ENCODE measurements around the gene MDFIC2. TPM values are rescaled to one million over a fixed set of nuclear protein-coding genes. Genes with fewer than 3 reads are reported as not detected.
"Not testable (repeated sequence)": the region's sequence is repeated elsewhere in the genome, so short reads cannot be mapped to it uniquely, and the experiment has no call there.

Gene MDFIC2
- total RNA-seq, 5 donors from 2014 or later (not counting 1 experiment from before 2014, with no cell fraction given), result not detected

GRCh38 chr3:70336885-70337284, 24.4 kb upstream of the MDFIC2 start:
- H3K9me3 ChIP-seq; H3K27me3 Mint-ChIP-seq; H3K4me3 Mint-ChIP-seq; POLR2A ChIA-PET; H3K36me3 ChIP-seq (ENCODE audit: control insufficient read depth in 2 of 2, extremely low read depth in 1 of 2, insufficient read depth in 1 of 2, low read length in 1 of 2); H3K27ac Mint-ChIP-seq; H3K27me3 ChIP-seq (replicated peaks in 1 of 2; ENCODE audit: control insufficient read depth in 2 of 2, extremely low read depth in 1 of 2, insufficient read depth in 2 of 2, low read length in 1 of 2); ATAC-seq (replicated peaks in 1 of 4); H3K4me1 Mint-ChIP-seq; H3K36me3 Mint-ChIP-seq; H3K27ac ChIP-seq (ENCODE audit: low read length); DNase-seq; H3K9me3 Mint-ChIP-seq; H3K4me1 ChIP-seq (ENCODE audit: control insufficient read depth in 1 of 2, extremely low read depth in 1 of 2, insufficient read depth in 2 of 2, low read length in 2 of 2); H3K4me3 ChIP-seq (ENCODE audit: control insufficient read depth in 1 of 2, extremely low read depth in 1 of 2, low read length in 1 of 2): not testable (repeated sequence)
- CTCF ChIA-PET, result interaction anchor here in 1 of 2 donors (0.6 kb wide), 2 partner anchors 24 to 1395 kb away, joined by 3 read pairs; no protein-coding TSS in a partner anchor
- WGBS (ENCODE audit: insufficient coverage), result no CpG with 5 or more reads among the region's 1 CpG

DNA sequence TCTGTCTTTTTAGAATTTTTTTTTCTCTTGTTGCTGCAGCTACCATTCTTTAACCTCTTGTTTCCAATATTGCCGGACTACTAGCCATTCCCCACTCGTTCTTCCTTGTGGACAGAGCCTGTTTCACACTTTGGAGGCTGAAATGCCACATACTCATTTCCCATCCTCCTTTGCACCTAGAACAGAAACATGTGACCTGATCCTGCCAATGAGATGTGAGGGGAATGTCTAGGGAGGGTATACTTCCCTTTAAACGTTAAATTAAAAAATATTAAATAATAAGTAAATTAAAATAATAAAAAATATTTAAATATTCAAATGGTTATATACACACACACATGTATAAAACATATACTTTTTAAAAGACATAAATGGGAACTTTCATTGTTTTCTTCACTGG, 20.6 kb upstream of the MDFIC2 start:
- Mint-ChIP-seq H3K4me3 (no peak overlapping the region), H3K27ac (no peak overlapping the region), H3K4me1 (no peaks in the 10 kb centered on the region), H3K27me3 (peaks cover 4 to 10% of the 10 kb centered on the region in 2 donors), H3K36me3 (no peaks in the 10 kb centered on the region), H3K9me3 (peaks cover 2 to 6% (median 5%) of the 10 kb centered on the region in 3 donors)
- Histone ChIP-seq H3K27me3 (replicated peaks in 1 of 2; ENCODE audit: control insufficient read depth in 2 of 2, extremely low read depth in 1 of 2, insufficient read depth in 2 of 2, low read length in 1 of 2) (no peaks in the 10 kb centered on the region), H3K36me3 (ENCODE audit: control insufficient read depth in 2 of 2, extremely low read depth in 1 of 2, insufficient read depth in 1 of 2, low read length in 1 of 2) (no peaks in the 10 kb centered on the region), H3K4me1 (ENCODE audit: control insufficient read depth in 1 of 2, extremely low read depth in 1 of 2, insufficient read depth in 2 of 2, low read length in 2 of 2) (no peaks in the 10 kb centered on the region), H3K9me3 (no peaks in the 10 kb centered on the region), H3K4me3 (ENCODE audit: control insufficient read depth in 1 of 2, extremely low read depth in 1 of 2, low read length in 1 of 2) (no peak overlapping the region), H3K27ac (ENCODE audit: low read length) (no peak overlapping the region)
- ChIA-PET POLR2A (no interaction called here), CTCF (no interaction called here)
- no CpG with 5 or more reads among the region's 3 CpGs for WGBS (ENCODE audit: insufficient coverage)
- no peak for DNase-seq
- ATAC-seq (replicated peaks in 1 of 4), result no peak

DNA sequence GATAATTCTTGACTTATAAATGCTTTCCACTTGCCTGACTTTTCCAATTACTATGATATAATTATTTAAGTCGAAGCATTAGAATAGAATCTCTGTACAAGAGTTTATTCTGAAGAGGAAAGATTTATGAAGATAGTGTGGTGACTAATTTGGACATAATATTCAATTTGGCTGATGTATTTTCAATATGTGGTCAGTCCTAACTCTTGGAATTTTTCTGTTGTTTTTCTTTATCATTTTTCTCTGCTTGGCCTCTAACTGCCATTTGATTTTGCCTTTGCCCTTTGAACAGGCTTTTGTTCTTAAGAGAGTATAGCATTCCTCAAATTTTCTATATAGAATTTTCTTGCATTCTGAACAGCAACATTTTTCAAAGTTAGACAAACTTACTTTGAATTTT, 2.6 kb upstream of the MDFIC2 start:
- H3K4me1 ChIP-seq (ENCODE audit: control insufficient read depth in 1 of 2, extremely low read depth in 1 of 2, insufficient read depth in 2 of 2, low read length in 2 of 2), result no peaks in the 10 kb centered on the region
- no peak overlapping the region for H3K27ac ChIP-seq (ENCODE audit: low read length)
- H3K9me3 ChIP-seq, result no peaks in the 10 kb centered on the region
- ChIA-PET POLR2A (no interaction called here), CTCF (no interaction called here)
- H3K4me3 Mint-ChIP-seq, result no peak overlapping the region
- WGBS (ENCODE audit: insufficient coverage), result no CpG with 5 or more reads among the region's 1 CpG
- H3K27me3 ChIP-seq (replicated peaks in 1 of 2; ENCODE audit: control insufficient read depth in 2 of 2, extremely low read depth in 1 of 2, insufficient read depth in 2 of 2, low read length in 1 of 2), result no peaks in the 10 kb centered on the region
- H3K4me1 Mint-ChIP-seq, result no peaks in the 10 kb centered on the region
- peaks cover 0 to 5% of the 10 kb centered on the region in 2 donors for H3K27me3 Mint-ChIP-seq
- no peak overlapping the region for H3K4me3 ChIP-seq (ENCODE audit: control insufficient read depth in 1 of 2, extremely low read depth in 1 of 2, low read length in 1 of 2)
- H3K36me3 Mint-ChIP-seq, result no peaks in the 10 kb centered on the region
- H3K9me3 Mint-ChIP-seq, result peaks cover 0 to 9% (median 7%) of the 10 kb centered on the region in 3 donors
- DNase-seq (no peak), ATAC-seq (replicated peaks in 1 of 4) (no peak)
- H3K36me3 ChIP-seq (ENCODE audit: control insufficient read depth in 2 of 2, extremely low read depth in 1 of 2, insufficient read depth in 1 of 2, low read length in 1 of 2), result no peaks in the 10 kb centered on the region
- no peak overlapping the region for H3K27ac Mint-ChIP-seq

GRCh38 chr3:70310809-70311208, 1.6 kb downstream of the MDFIC2 start:
- WGBS (ENCODE audit: insufficient coverage), result no CpG with 5 or more reads among the region's 1 CpG

GRCh38 chr3:70309591-70309990, 2.8 kb downstream of the MDFIC2 start:
- DNase-seq (no peak), ATAC-seq (replicated peaks in 1 of 4) (no peak)
- no peaks in the 10 kb centered on the region for H3K9me3 ChIP-seq
- H3K27ac Mint-ChIP-seq, result no peak overlapping the region
- H3K27me3 Mint-ChIP-seq, result peaks cover 0 to 12% of the 10 kb centered on the region in 2 donors
- no peaks in the 10 kb centered on the region for H3K36me3 Mint-ChIP-seq
- peaks cover 0 to 3% (median 0%) of the 10 kb centered on the region in 3 donors for H3K9me3 Mint-ChIP-seq
- H3K27ac ChIP-seq (ENCODE audit: low read length), result no peak overlapping the region
- H3K27me3 ChIP-seq (replicated peaks in 1 of 2; ENCODE audit: control insufficient read depth in 2 of 2, extremely low read depth in 1 of 2, insufficient read depth in 2 of 2, low read length in 1 of 2), result no peaks in the 10 kb centered on the region
- no peak overlapping the region for H3K4me3 ChIP-seq (ENCODE audit: control insufficient read depth in 1 of 2, extremely low read depth in 1 of 2, low read length in 1 of 2)
- ChIA-PET POLR2A (no interaction called here), CTCF (no interaction called here)
- H3K4me1 Mint-ChIP-seq, result no peaks in the 10 kb centered on the region
- no peaks in the 10 kb centered on the region for H3K36me3 ChIP-seq (ENCODE audit: control insufficient read depth in 2 of 2, extremely low read depth in 1 of 2, insufficient read depth in 1 of 2, low read length in 1 of 2)
- no peaks in the 10 kb centered on the region for H3K4me1 ChIP-seq (ENCODE audit: control insufficient read depth in 1 of 2, extremely low read depth in 1 of 2, insufficient read depth in 2 of 2, low read length in 2 of 2)
- WGBS (ENCODE audit: insufficient coverage), result no CpG with 5 or more reads among the region's 3 CpGs
- H3K4me3 Mint-ChIP-seq, result no peak overlapping the region

More at GRCh38 chr3:70310809-70311208, 1.6 kb downstream of the MDFIC2 start:
- Mint-ChIP-seq H3K36me3 (no peaks in the 10 kb centered on the region), H3K27me3 (peaks cover 0 to 9% of the 10 kb centered on the region in 2 donors), H3K4me1 (no peaks in the 10 kb centered on the region), H3K9me3 (no peaks in the 10 kb centered on the region), H3K27ac (no peak overlapping the region), H3K4me3 (no peak overlapping the region)
- Histone ChIP-seq H3K27me3 (replicated peaks in 1 of 2; ENCODE audit: control insufficient read depth in 2 of 2, extremely low read depth in 1 of 2, insufficient read depth in 2 of 2, low read length in 1 of 2) (no peaks in the 10 kb centered on the region), H3K36me3 (ENCODE audit: control insufficient read depth in 2 of 2, extremely low read depth in 1 of 2, insufficient read depth in 1 of 2, low read length in 1 of 2) (no peaks in the 10 kb centered on the region), H3K27ac (ENCODE audit: low read length) (no peak overlapping the region), H3K4me1 (ENCODE audit: control insufficient read depth in 1 of 2, extremely low read depth in 1 of 2, insufficient read depth in 2 of 2, low read length in 2 of 2) (no peaks in the 10 kb centered on the region), H3K9me3 (no peaks in the 10 kb centered on the region), H3K4me3 (ENCODE audit: control insufficient read depth in 1 of 2, extremely low read depth in 1 of 2, low read length in 1 of 2) (no peak overlapping the region)
- CTCF ChIA-PET, result interaction anchor here in 1 of 2 donors (0.5 kb wide), 1 partner anchor 1437 kb away, joined by 4 read pairs; no protein-coding TSS in a partner anchor
- ATAC-seq (replicated peaks in 1 of 4) (no peak), DNase-seq (no peak)
- POLR2A ChIA-PET, result no interaction called here

- ATAC-seq (replicated peaks in 1 of 4) (no peak), DNase-seq (no peak)
- 42% methylated on average over 2 of the region's 3 CpGs for WGBS (ENCODE audit: insufficient coverage)
Observed at GRCh38 chr3:70308760-70309159, 3.7 kb downstream of the MDFIC2 start.

DNA sequence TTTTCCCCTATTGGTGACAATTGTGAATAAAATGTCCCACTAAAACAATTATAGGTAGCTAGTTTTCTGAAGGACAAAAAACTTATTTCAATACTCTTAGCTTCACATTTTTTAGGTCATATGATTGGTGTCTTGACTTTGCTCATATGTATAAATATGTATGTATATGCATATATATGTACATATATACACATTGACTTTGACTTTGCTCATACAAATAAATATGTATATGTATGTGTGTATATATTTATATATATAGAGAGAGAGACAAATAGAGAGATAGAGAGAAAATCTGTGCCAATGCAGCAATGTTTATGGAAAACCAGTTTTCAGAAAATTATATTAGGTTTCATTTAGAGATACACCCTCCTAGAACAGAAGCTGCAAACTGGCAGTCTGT, 5.7 kb downstream of the MDFIC2 start:
- H3K36me3 Mint-ChIP-seq, result no peaks in the 10 kb centered on the region
- Histone ChIP-seq H3K4me1 (ENCODE audit: control insufficient read depth in 1 of 2, extremely low read depth in 1 of 2, insufficient read depth in 2 of 2, low read length in 2 of 2) (no peaks in the 10 kb centered on the region), H3K9me3 (no peaks in the 10 kb centered on the region), H3K27ac (ENCODE audit: low read length) (no peak overlapping the region), H3K27me3 (replicated peaks in 1 of 2; ENCODE audit: control insufficient read depth in 2 of 2, extremely low read depth in 1 of 2, insufficient read depth in 2 of 2, low read length in 1 of 2) (no peaks in the 10 kb centered on the region), H3K4me3 (ENCODE audit: control insufficient read depth in 1 of 2, extremely low read depth in 1 of 2, low read length in 1 of 2) (no peak overlapping the region), H3K36me3 (ENCODE audit: control insufficient read depth in 2 of 2, extremely low read depth in 1 of 2, insufficient read depth in 1 of 2, low read length in 1 of 2) (no peaks in the 10 kb centered on the region)
- H3K27me3 Mint-ChIP-seq, result peaks cover 0 to 17% of the 10 kb centered on the region in 2 donors
- H3K27ac Mint-ChIP-seq, result no peak overlapping the region
- no peak overlapping the region for H3K4me3 Mint-ChIP-seq
- no peak for ATAC-seq (replicated peaks in 1 of 4)
- CTCF ChIA-PET, result no interaction called here
- DNase-seq, result no peak
- peaks cover 0 to 8% (median 0%) of the 10 kb centered on the region in 3 donors for H3K9me3 Mint-ChIP-seq
- POLR2A ChIA-PET, result no interaction called here
- no peaks in the 10 kb centered on the region for H3K4me1 Mint-ChIP-seq

More at GRCh38 chr3:70308760-70309159, 3.7 kb downstream of the MDFIC2 start:
- no peak overlapping the region for H3K4me3 Mint-ChIP-seq
- Histone ChIP-seq H3K27me3 (replicated peaks in 1 of 2; ENCODE audit: control insufficient read depth in 2 of 2, extremely low read depth in 1 of 2, insufficient read depth in 2 of 2, low read length in 1 of 2) (no peaks in the 10 kb centered on the region), H3K27ac (ENCODE audit: low read length) (no peak overlapping the region), H3K9me3 (no peaks in the 10 kb centered on the region), H3K4me3 (ENCODE audit: control insufficient read depth in 1 of 2, extremely low read depth in 1 of 2, low read length in 1 of 2) (no peak overlapping the region), H3K36me3 (ENCODE audit: control insufficient read depth in 2 of 2, extremely low read depth in 1 of 2, insufficient read depth in 1 of 2, low read length in 1 of 2) (no peaks in the 10 kb centered on the region), H3K4me1 (ENCODE audit: control insufficient read depth in 1 of 2, extremely low read depth in 1 of 2, insufficient read depth in 2 of 2, low read length in 2 of 2) (no peaks in the 10 kb centered on the region)
- H3K4me1 Mint-ChIP-seq, result no peaks in the 10 kb centered on the region
- H3K27me3 Mint-ChIP-seq, result peaks cover 0 to 17% of the 10 kb centered on the region in 2 donors
- H3K36me3 Mint-ChIP-seq, result no peaks in the 10 kb centered on the region
- ChIA-PET POLR2A (interaction anchor here in 1 of 2 donors (0.6 kb wide), 1 partner anchor 338 kb away, joined by 4 read pairs; no protein-coding TSS in a partner anchor), CTCF (no interaction called here)
- no peak overlapping the region for H3K27ac Mint-ChIP-seq
- H3K9me3 Mint-ChIP-seq, result peaks cover 0 to 8% (median 0%) of the 10 kb centered on the region in 3 donors
